ENCODE data around the gene CLEC3B. TPM values are rescaled to one million over a fixed set of nuclear protein-coding genes. Genes with fewer than 3 reads are reported as not detected.
A peak's percentile ranks its signal among the peaks of the same experiment; 100 is the strongest.
"Not testable (repeated sequence)": the region's sequence is repeated elsewhere in the genome, so short reads cannot be mapped to it uniquely, and the experiment has no call there.

CLEC3B gene
- total RNA-seq, 1 donor from 2014 or later: 41.7 TPM

- no peak overlapping the region for H3K4me3 ChIP-seq
- TF ChIP-seq POLR2A (IDR thresholded peaks at IDR 0.05) (no peak), CTCF (IDR thresholded peaks at IDR 0.05) (no peak), POLR2AphosphoS5 (IDR thresholded peaks at IDR 0.05; ENCODE audit: insufficient read depth in 1 of 2, low read depth in 1 of 2) (no peak)
- no peak for DNase-seq (ENCODE audit: extremely low spot score in 2 of 2)
- H3K4me1 ChIP-seq: peaks cover 69% of the 10 kb centered on the region
- peaks cover 0 to 4% of the 10 kb centered on the region in 2 donors for H3K36me3 ChIP-seq
- intact Hi-C loops (cut with DNase I): no loop called here
- no peaks in the 10 kb centered on the region for H3K27me3 ChIP-seq
- peak overlapping the region; percentile 75 for H3K27ac ChIP-seq
- H3K9me3 ChIP-seq: no peaks in the 10 kb centered on the region
These were observed 41.8 kb upstream of the CLEC3B start for GRCh38 chr3:44984335-44984734.

GRCh38 chr3:44986330-44986729 lies 39.8 kb upstream of the CLEC3B start:
- intact Hi-C loops (cut with DNase I); H3K27me3 ChIP-seq; H3K4me3 ChIP-seq; H3K27ac ChIP-seq; DNase-seq (ENCODE audit: extremely low spot score in 2 of 2); H3K9me3 ChIP-seq: not testable (repeated sequence)
- peaks cover 0 to 12% of the 10 kb centered on the region in 2 donors for H3K36me3 ChIP-seq
- H3K4me1 ChIP-seq: peaks cover 52% of the 10 kb centered on the region

GRCh38 chr3:44987332-44987731 lies 38.8 kb upstream of the CLEC3B start:
- Histone ChIP-seq H3K4me3 (no peak overlapping the region), H3K36me3 (peaks cover 0 to 14% of the 10 kb centered on the region in 2 donors), H3K4me1 (peaks cover 43% of the 10 kb centered on the region), H3K27ac (no peak overlapping the region), H3K27me3 (no peaks in the 10 kb centered on the region), H3K9me3 (no peaks in the 10 kb centered on the region)
- no peak for TF ChIP-seq CTCF (IDR thresholded peaks at IDR 0.05)
- no peak for TF ChIP-seq POLR2A (IDR thresholded peaks at IDR 0.05)
- no peak for TF ChIP-seq POLR2AphosphoS5 (IDR thresholded peaks at IDR 0.05; ENCODE audit: insufficient read depth in 1 of 2, low read depth in 1 of 2)
- no peak for DNase-seq (ENCODE audit: extremely low spot score in 2 of 2)
- intact Hi-C loops (cut with DNase I): no loop called here

- H3K27me3 ChIP-seq: no peaks in the 10 kb centered on the region
- TF ChIP-seq POLR2AphosphoS5 (IDR thresholded peaks at IDR 0.05; ENCODE audit: insufficient read depth in 1 of 2, low read depth in 1 of 2) (no peak), CTCF (IDR thresholded peaks at IDR 0.05) (no peak), POLR2A (IDR thresholded peaks at IDR 0.05) (no peak)
- H3K9me3 ChIP-seq: no peaks in the 10 kb centered on the region
- H3K4me1 ChIP-seq: peaks cover 43% of the 10 kb centered on the region
- H3K4me3 ChIP-seq: no peak overlapping the region
- H3K36me3 ChIP-seq: peaks cover 0 to 14% of the 10 kb centered on the region in 2 donors
- H3K27ac ChIP-seq: no peak overlapping the region
- intact Hi-C loops (cut with DNase I): no loop called here
- no peak for DNase-seq (ENCODE audit: extremely low spot score in 2 of 2)
These were observed 38.0 kb upstream of the CLEC3B start for GRCh38 chr3:44988073-44988472.

GRCh38 chr3:44989141-44989540 lies 37.0 kb upstream of the CLEC3B start:
- DNase-seq (ENCODE audit: extremely low spot score in 2 of 2): no peak
- Histone ChIP-seq H3K27me3 (no peaks in the 10 kb centered on the region), H3K36me3 (peaks cover 0 to 14% of the 10 kb centered on the region in 2 donors), H3K27ac (no peak overlapping the region), H3K4me3 (no peak overlapping the region), H3K9me3 (no peaks in the 10 kb centered on the region), H3K4me1 (peaks cover 43% of the 10 kb centered on the region)
- intact Hi-C loops (cut with DNase I): no loop called here
- TF ChIP-seq CTCF (IDR thresholded peaks at IDR 0.05) (no peak), POLR2A (IDR thresholded peaks at IDR 0.05) (no peak), POLR2AphosphoS5 (IDR thresholded peaks at IDR 0.05; ENCODE audit: insufficient read depth in 1 of 2, low read depth in 1 of 2) (no peak)
